Panc1 (cell line): ENCODE results near the gene DCK. TPM values are rescaled to one million over a fixed set of nuclear protein-coding genes. Genes with fewer than 3 reads are reported as not detected.

ENCODE experiments used
- total RNA-seq: library from RNA; stranded (reverse); gene quantifications from one replicate; pipeline ENCODE4 v1.2.1, GENCODE V29; 2021; ENCODE audit not compliant: unreplicated experiment

Gene DCK
- total RNA-seq, 1 experiment from 2014 or later, result 17.6 TPM

Other genes with a start within 250 kb of the DCK start
- gene GRSF1, start 153.8 kb upstream of the DCK start, total RNA-seq, result 59.9 TPM
- 20.1 TPM for gene MOB1B, start 91.3 kb upstream of the DCK start, total RNA-seq